Right renal pelvis (tissue), 4 donors: Measurements from ENCODE around the gene CDH9. TPM values are rescaled to one million over a fixed set of nuclear protein-coding genes. Genes with fewer than 3 reads are reported as not detected.

Source experiments
- DNase-seq, 4 donors: peaks; one replicate each; pipeline ENCODE4 v3.0.0-alpha.2; 2013; ENCODE audit warnings: low read depth in 4 of 4, low spot score in 3 of 4, missing footprints in 1 of 4
- polyA plus RNA-seq, 4 donors: library from polyadenylated mRNA; unstranded; fragments of 120-200 nt; gene quantifications; one replicate each; pipeline ENCODE4 v1.2.1, GENCODE V29; 2013; ENCODE audit not compliant: insufficient read length in 4 of 4

The CDH9 gene
- polyA plus RNA-seq, 4 donors = 6.9 to 16.7 (median 9.2) TPM

DNA sequence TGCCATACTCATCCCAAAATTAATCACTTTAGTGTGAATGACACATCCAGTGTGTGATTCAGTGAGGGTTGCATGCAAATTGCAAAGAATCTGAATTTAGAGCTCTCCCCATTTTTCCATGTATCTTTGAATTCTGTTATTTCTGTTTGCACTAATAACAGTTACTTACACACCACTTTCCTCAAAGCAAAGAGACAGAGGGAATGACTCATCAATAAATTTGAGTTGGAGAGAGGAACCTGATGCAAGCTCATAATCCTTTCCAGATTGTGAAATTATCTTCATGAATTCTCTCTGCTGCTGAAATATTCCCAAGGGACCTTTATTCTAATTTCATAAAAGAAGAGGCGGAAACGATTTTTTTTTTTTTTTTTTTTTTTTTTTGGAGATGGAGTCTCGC is 204.8 kb downstream of the CDH9 start:
- no peak for DNase-seq
